ENCODE results near the gene AMZ1.

GRCh38 chr7:2686101-2686500 lies 1.9 kb upstream of the AMZ1 start:
- TF ChIP-seq RFX5 (IDR thresholded peaks at IDR 0.05; ENCODE audit: low read depth, low read length) (no peak), TCF7 (IDR thresholded peaks at IDR 0.05; ENCODE audit: borderline replicate concordance) (no peak), CTCF (IDR thresholded peaks at IDR 0.05 in 2 of 3, conservative IDR thresholded peaks at IDR 0.05 in 1 of 3; ENCODE audit: control insufficient read depth in 2 of 3, extremely low read depth in 1 of 3, insufficient read depth in 1 of 3, low read depth in 3 of 3, low read length in 3 of 3) (no peak), CREB1 (IDR thresholded peaks at IDR 0.05; ENCODE audit: low read depth) (no peak), RAD21 (IDR thresholded peaks at IDR 0.05; ENCODE audit: insufficient read depth, low read depth, low read length) (no peak), REST (IDR thresholded peaks at IDR 0.05; ENCODE audit: low read depth, low read length) (no peak), HCFC1 (IDR thresholded peaks at IDR 0.05; ENCODE audit: low read length) (no peak), KDM1A (IDR thresholded peaks at IDR 0.05; ENCODE audit: borderline replicate concordance) (no peak), YY1 (IDR thresholded peaks at IDR 0.05; ENCODE audit: low read depth, low read length) (no peak), NFIC (IDR thresholded peaks at IDR 0.05; ENCODE audit: low read depth, low read length) (no peak)

Measured in GM12878 (cell line).